Measurements from ENCODE around the gene RAB9A.

GRCh38 chrX:13711141-13711540 is 22.2 kb downstream of the RAB9A start:
- TF ChIP-seq CTCF (IDR thresholded peaks at IDR 0.05): no peak
- no peak for TF ChIP-seq POLR2A (IDR thresholded peaks at IDR 0.05)
